ENCODE measurements around the gene DIAPH2. TPM values are rescaled to one million over a fixed set of nuclear protein-coding genes. Genes with fewer than 3 reads are reported as not detected.
A peak's percentile ranks its signal among the peaks of the same experiment; 100 is the strongest.

Gene DIAPH2
- total RNA-seq, 4 donors from 2014 or later: 39.5 to 61.0 (median 56.5) TPM

GRCh38 chrX:97609938-97610337, 925.3 kb downstream of the DIAPH2 start:
- intact Hi-C loops (cut with DNase I; ENCODE audit: low total_unique reads) (no loop called here), in situ Hi-C loops (cut with MboI; ENCODE audit: low pct_ligation_motif_present in 1 of 4, low pct_unique_long_range_greater_than_20kb in 1 of 4, low sequenced_read_pairs in 3 of 4) (no loop called here)
- Histone ChIP-seq H3K36me3 (no peaks in the 10 kb centered on the region), H3K9me3 (no peaks in the 10 kb centered on the region), H3K27ac (peak overlapping the region; percentile 17 to 45 (median 35)), H3K4me3 (no peak overlapping the region), H3K27me3 (no peaks in the 10 kb centered on the region), H3K4me1 (peaks cover 0 to 3% (median 0%) of the 10 kb centered on the region in 4 donors)
- WGBS, 2 donors (ENCODE audit: low coverage in 1 of 2): 43% methylated on average over 1 of the region's 1 CpG; no CpG with 5 or more reads in 1 of the 2 donors
- TF ChIP-seq POLR2AphosphoS5 (IDR thresholded peaks at IDR 0.05) (no peak), EP300 (IDR thresholded peaks at IDR 0.05; ENCODE audit: low read depth) (no peak), POLR2A (IDR thresholded peaks at IDR 0.05) (no peak), CTCF (IDR thresholded peaks at IDR 0.05) (no peak)
- DNase-seq: no peak

GRCh38 chrX:97616883-97617530, 932.4 kb downstream of the DIAPH2 start:
- no peak for DNase-seq
- in situ Hi-C loops (cut with MboI; ENCODE audit: low pct_ligation_motif_present in 1 of 4, low pct_unique_long_range_greater_than_20kb in 1 of 4, low sequenced_read_pairs in 3 of 4) (no loop called here), intact Hi-C loops (cut with DNase I; ENCODE audit: low total_unique reads) (no loop called here)
- Histone ChIP-seq H3K4me1 (no peaks in the 10 kb centered on the region), H3K27me3 (no peaks in the 10 kb centered on the region), H3K27ac (no peak overlapping the region), H3K4me3 (no peak overlapping the region), H3K9me3 (no peaks in the 10 kb centered on the region), H3K36me3 (no peaks in the 10 kb centered on the region)
- 80% methylated on average over 7 of the region's 7 CpGs; no CpG with 5 or more reads in 1 of the 2 donors for WGBS, 2 donors (ENCODE audit: low coverage in 1 of 2)
- TF ChIP-seq EP300 (IDR thresholded peaks at IDR 0.05; ENCODE audit: low read depth): no peak
- no peak for TF ChIP-seq CTCF (IDR thresholded peaks at IDR 0.05)
- no peak for TF ChIP-seq POLR2A (IDR thresholded peaks at IDR 0.05)

DNA sequence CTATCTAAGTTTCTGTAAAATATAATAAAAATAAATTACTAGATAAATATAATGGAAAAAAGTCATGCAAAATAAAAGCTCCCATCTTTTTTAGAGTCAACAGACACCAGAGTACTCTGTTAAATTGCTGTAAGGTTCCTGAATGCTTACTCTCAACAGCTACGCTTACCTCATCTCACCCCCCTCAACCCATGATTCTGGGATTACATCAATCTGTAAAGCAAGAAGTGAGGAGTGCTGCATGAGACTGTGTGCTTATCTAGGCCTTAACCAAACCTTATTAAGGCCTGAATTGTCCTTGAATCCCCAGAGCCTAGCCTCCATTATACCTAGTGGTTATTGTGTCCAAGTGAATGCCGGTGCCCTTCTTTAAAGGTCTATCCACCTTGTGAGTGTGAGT, 934.9 kb downstream of the DIAPH2 start:
- in situ Hi-C loops (cut with MboI; ENCODE audit: low pct_ligation_motif_present in 1 of 4, low pct_unique_long_range_greater_than_20kb in 1 of 4, low sequenced_read_pairs in 3 of 4): no loop called here
- no peaks in the 10 kb centered on the region for H3K9me3 ChIP-seq
- WGBS, 2 donors (ENCODE audit: low coverage in 1 of 2): 96% methylated on average over 2 of the region's 2 CpGs; no CpG with 5 or more reads in 1 of the 2 donors
- no peak overlapping the region for H3K27ac ChIP-seq
- H3K27me3 ChIP-seq: no peaks in the 10 kb centered on the region
- no peak for TF ChIP-seq POLR2AphosphoS5 (IDR thresholded peaks at IDR 0.05)
- TF ChIP-seq EP300 (IDR thresholded peaks at IDR 0.05; ENCODE audit: low read depth): no peak
- no peak for TF ChIP-seq CTCF (IDR thresholded peaks at IDR 0.05)
- TF ChIP-seq POLR2A (IDR thresholded peaks at IDR 0.05): no peak
- H3K36me3 ChIP-seq: no peaks in the 10 kb centered on the region
- no peak overlapping the region for H3K4me3 ChIP-seq
- no peak for DNase-seq
- intact Hi-C loops (cut with DNase I; ENCODE audit: low total_unique reads): no loop called here
- no peaks in the 10 kb centered on the region for H3K4me1 ChIP-seq

GRCh38 chrX:97622111-97622510, 937.5 kb downstream of the DIAPH2 start:
- Histone ChIP-seq H3K36me3 (no peaks in the 10 kb centered on the region), H3K4me3 (no peak overlapping the region), H3K27me3 (no peaks in the 10 kb centered on the region), H3K9me3 (no peaks in the 10 kb centered on the region), H3K4me1 (no peaks in the 10 kb centered on the region), H3K27ac (no peak overlapping the region)
- DNase-seq: no peak
- in situ Hi-C loops (cut with MboI; ENCODE audit: low pct_ligation_motif_present in 1 of 4, low pct_unique_long_range_greater_than_20kb in 1 of 4, low sequenced_read_pairs in 3 of 4) (no loop called here), intact Hi-C loops (cut with DNase I; ENCODE audit: low total_unique reads) (no loop called here)
- 81% methylated on average over 3 of the region's 3 CpGs; no CpG with 5 or more reads in 1 of the 2 donors for WGBS, 2 donors (ENCODE audit: low coverage in 1 of 2)
- TF ChIP-seq POLR2A (IDR thresholded peaks at IDR 0.05) (no peak), EP300 (IDR thresholded peaks at IDR 0.05; ENCODE audit: low read depth) (no peak), POLR2AphosphoS5 (IDR thresholded peaks at IDR 0.05) (no peak), CTCF (IDR thresholded peaks at IDR 0.05) (no peak)
